Stimulated activated CD8-positive, alpha-beta memory T cell treated with anti-CD3 and anti-CD28 coated beads, Interleukin-2, amount 100 ng/mL, for 1 hour (primary cell): ENCODE results near the gene CROCC2.
A peak's percentile ranks its signal among the peaks of the same experiment; 100 is the strongest.

Experiments used
- DNase-seq, 2 donors: peaks; one replicate each; pipeline ENCODE4 v3.0.0-alpha.2; 2020; ENCODE audit warnings: low read depth in 2 of 2

The CROCC2 gene

GRCh38 chr2:240988146-240988545, 82.0 kb downstream of the CROCC2 start:
- no peak for DNase-seq

- no peak for DNase-seq
Measured at GRCh38 chr2:240988571-240989271, 82.6 kb downstream of the CROCC2 start.

GRCh38 chr2:240989451-240990265, 83.5 kb downstream of the CROCC2 start:
- DNase-seq, result no peak

GRCh38 chr2:240990266-240990529, 84.1 kb downstream of the CROCC2 start:
- no peak for DNase-seq

- DNase-seq, result no peak
Measured at GRCh38 chr2:240990726-240991377, 84.7 kb downstream of the CROCC2 start.

- no peak for DNase-seq
Measured at GRCh38 chr2:240991378-240992263, 85.5 kb downstream of the CROCC2 start.

- DNase-seq, result no peak
Measured at GRCh38 chr2:240992572-240993291, 86.6 kb downstream of the CROCC2 start.

GRCh38 chr2:240993446-240994170, 87.5 kb downstream of the CROCC2 start:
- DNase-seq, result no peak

- DNase-seq, result no peak
Measured at GRCh38 chr2:240994171-240994896, 88.2 kb downstream of the CROCC2 start.

- no peak for DNase-seq
Measured at GRCh38 chr2:240995041-240996021, 89.2 kb downstream of the CROCC2 start.

- no peak for DNase-seq
Measured at GRCh38 chr2:240996161-240996833, 90.2 kb downstream of the CROCC2 start.

- DNase-seq, result no peak
Measured at GRCh38 chr2:240996834-240997140, 90.7 kb downstream of the CROCC2 start.

- DNase-seq, result no peak
Measured at GRCh38 chr2:240997141-240997855, 91.2 kb downstream of the CROCC2 start.

GRCh38 chr2:240997856-240998705, 91.9 kb downstream of the CROCC2 start, which contains the start of gene SNED1:
Gene SNED1, plus strand, starts transcription at chr2:240998618. Its CDS starts 220 bp downstream, at chr2:240998838.
- peak; percentile 32 to 53 for DNase-seq

- no peak for DNase-seq
Measured at GRCh38 chr2:240998706-240998994, 92.5 kb downstream of the CROCC2 start.

- DNase-seq, result no peak
Measured at GRCh38 chr2:240998995-240999791, 93.1 kb downstream of the CROCC2 start.
